ENCODE results near the gene BMERB1.

The BMERB1 gene

DNA sequence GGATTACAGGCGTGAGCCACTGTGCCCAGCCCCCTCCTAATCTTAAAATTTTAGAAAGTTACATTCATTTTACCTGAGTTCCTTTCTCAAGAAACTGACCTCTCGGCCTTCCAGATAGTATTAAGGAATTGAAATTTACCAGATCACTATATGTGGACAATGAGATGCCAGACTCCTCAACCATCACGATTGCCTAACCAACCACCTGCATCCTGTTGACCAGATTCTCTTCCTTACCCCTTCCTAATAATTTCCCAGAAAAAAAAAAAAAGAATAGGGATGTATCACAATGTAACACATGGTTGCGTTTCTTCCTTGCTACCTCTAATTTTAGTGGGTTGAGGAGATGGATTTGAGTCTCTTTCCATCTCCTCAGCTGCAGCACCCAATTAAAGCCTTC is 72.1 kb downstream of the BMERB1 start:
- no peak for DNase-seq

DNA sequence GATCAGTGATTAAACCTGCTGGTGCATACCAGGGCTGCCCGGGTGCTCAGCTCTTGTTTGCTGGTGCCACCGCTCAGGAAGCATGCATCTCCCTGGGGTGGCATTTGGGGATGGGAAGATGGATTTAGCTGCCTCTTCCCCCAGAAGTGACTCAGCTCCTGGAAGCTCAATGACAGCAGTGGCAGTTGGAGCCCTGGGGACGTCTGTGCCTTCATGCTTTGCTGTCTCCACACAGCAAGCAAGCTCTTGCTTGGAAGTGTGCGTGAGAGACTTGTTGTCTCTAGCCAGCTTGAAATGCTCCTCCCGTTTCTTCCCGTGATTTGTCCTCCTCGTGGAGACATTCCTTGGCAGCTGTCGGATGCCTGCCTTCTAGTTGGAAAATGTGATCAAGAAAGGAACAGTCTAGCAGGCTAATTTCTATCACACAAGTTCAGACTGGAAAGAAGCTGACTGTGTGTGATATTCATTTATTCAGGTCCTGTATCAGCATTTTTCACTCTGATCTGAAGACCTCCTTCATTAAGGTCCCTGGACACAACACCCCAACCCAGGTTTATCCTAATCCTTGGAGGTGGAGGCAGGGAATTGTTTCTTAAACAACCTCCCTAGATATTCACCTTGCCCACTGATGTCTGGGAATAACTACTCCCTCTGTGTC is 73.0 kb downstream of the BMERB1 start:
- DNase-seq = no peak

DNA sequence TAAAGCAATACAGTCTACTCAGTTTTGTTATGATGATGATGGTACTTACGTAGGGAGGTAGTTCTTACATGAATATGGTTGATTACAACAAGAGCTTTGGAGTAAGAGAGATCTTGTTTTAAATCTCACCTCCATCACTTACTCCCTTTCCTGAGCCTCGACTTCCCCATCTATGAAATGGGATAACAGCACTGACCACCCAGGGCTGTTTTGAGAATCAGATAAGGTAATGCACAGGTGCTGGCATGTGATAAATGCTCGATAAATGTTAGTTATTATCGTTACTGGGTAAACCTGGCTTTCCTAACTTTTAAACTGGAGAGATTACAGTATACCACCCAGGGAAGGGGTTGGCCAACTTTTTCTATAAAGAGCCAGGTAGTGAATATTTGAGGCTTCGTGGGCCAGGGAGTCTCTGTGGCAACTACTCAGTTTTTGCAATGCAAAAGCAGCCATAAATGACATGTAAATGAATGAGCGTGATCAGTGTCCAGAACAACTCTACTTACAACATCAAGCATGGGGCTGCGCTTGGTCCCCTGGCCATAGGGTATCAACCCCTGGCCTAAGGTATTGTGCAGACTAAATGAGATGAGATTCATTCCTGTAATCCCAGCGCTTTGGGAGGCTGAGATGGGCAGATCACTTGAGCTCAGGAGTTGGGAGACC is 73.7 kb downstream of the BMERB1 start:
- DNase-seq = no peak

DNA sequence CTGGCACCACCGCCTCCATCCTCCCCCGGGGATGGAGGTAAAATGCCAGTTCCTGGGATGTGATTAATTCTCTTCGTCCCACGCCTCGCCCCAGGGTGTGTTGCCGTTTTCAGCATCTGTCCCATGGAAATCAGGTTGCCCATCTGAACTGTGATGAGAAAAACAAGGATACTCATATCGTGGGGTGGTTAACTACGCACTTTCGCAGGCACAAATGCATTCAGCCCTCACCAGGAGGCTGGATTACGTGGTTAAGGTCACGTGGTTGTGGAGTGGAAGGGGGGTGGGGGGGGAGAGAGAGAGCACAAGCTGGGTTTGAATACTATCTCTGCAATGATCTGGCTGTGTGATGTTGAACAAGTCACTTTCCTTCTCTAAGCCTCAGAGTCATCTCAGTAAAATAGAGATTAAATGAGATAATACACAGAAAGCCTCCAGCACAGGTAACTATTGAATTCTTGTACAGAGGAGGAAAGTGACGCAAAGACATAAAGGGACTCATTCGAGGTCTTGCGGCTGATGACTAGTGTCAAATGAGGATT is 74.7 kb downstream of the BMERB1 start:
- DNase-seq = no peak

DNA sequence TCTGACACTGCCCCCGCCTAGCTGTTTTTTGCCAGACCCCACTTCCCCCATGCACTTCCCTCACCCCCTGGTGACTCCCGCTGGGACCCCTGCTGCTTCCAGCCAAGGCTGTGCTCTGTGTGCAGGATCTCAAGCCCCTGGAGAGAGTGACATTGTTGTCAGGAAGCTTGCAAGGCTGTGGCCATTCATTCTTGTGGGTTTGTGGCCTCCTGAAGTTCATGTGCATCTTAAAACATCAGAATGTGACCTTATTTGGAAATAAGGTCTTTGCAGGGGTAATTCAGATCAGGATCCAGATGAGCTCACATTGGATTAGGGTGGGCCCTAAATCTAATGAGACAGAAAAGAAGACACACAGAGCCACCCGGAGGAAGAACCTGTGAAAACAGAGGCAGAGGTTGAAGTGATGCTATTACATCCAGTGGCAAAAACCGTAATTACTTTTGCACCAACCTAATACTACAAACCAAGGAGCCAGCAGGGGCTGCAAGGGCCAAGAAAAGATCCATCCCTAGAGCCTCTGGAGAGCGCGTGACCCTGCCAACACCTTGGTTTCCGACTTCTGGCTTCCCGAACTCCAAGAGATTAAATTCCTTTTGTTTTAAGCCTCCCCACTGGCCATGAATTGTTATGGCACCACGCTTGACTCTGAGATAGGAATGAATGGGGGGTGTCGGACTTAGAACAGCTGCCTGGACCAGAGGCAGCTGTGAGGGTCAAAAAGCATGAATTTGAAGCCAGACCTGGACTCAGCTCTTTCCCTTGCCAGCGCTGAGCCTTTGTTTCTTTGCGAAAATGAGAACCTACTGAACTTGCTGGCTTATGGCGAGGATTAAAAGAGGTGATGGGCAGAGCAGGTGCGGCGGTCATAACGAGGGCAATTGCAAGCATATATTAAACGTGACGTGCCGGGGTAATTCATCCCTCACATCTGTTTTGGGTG is 75.5 kb downstream of the BMERB1 start:
- DNase-seq = no peak

DNA sequence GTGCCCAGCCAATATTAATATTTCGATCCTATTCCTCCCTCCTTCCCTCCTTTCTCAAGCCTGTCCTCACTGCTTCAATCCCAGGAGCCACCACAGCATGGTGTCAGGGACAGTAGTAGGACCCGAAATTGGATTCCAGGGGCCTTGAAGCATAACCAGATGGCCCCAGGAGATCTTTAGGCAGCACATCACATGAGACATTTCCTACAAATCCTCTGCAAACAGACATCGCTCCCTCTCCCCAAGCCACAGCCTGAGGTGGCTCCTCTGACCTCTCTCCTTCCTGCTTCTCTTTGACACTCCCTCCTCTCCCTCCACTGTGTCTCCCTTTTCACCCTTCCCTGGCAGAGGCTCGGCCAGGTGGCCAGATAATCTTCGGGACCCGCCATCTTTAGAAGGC is 76.6 kb downstream of the BMERB1 start:
- DNase-seq = no peak

DNA sequence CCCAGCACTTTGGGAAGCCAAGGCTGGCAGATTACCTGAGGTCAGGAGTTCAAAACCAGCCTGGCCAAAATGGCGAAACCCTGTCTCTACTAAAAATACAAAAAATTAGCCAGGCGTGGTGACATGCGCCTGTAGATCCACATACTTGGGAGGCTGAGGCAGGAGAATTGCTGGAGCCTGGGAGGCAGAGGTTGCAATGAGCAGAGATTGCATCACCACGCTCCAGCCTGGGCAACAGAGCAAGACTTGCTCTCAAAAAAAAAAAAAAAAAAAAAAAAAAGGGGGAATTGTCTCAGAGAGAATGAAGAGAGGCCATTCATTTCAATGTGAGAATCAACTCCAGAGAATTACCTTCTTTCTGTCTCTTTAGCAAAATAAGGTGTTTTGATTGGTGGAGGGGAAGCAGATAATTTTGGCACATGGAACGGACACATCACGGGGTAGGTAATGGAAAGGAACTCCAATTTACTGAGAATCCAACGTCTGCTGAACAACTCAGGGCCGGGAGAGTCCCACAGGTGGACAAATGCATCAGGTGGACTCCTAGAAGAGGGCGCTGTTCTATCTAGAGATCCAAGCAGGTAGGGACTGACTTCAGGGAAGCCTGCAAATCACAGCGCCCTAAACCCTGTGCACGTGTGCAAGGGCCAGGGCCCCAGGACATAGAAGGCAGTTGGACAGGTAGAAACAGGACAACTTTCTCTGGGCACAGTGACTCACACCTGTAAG is 77.5 kb downstream of the BMERB1 start:
- DNase-seq = no peak

DNA sequence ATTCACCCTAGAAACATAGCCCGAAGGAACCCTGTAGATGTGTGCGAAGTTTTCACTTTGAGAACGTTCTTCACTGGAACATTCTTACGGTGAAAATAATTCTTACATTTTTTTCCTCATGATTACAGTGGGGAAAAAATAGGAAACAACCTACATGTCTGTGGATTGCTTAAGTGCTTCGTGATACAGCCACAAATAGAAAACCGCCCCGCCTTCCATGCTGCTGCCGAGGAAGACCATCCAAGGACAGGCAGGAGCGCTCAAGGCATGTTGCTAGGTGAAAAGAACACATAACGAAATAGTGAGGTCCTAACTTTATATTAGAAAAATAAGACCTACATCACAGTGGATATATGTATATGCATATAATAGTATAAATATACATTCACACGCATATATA is 78.8 kb downstream of the BMERB1 start:
- no peak for DNase-seq

DNA sequence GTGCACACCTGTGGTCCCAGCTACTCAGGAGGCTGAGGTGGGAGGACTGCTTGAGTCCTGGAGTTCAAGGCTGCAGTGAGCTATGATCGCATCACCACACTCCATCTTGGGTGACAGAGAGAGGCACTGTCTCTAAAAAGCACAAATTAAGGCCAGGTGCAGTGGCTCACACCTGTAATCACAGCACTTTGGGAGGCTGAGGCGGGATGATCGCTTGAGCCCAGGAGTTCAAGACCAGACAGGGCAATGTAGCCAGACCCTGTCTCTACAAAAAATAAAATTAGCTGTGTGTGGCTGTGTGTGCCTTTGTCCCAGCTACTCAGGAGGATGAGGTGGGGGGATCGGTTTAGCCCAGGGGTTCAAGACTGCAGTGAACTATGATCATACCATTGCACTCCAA is 81.6 kb downstream of the BMERB1 start:
- DNase-seq = no peak

DNA sequence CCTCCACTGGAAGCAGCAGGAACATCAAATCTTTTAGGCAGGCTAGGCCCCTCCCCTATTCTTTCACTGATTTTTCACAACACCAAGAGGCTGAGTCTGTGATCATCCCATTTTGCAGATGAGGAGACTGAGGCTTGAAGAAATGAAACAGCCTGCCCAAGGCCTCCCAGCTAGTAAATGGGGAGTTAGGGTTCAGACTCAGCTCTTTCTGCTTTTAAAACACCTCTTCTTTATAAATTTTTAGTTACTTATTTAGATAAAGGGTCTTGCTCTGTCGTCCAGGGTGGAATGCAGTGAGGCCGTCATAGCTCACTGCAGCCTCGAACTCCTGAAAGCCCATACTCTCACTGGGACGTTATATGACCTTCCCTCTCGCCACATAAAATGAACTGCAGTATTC is 82.2 kb downstream of the BMERB1 start:
- DNase-seq = no peak

DNA sequence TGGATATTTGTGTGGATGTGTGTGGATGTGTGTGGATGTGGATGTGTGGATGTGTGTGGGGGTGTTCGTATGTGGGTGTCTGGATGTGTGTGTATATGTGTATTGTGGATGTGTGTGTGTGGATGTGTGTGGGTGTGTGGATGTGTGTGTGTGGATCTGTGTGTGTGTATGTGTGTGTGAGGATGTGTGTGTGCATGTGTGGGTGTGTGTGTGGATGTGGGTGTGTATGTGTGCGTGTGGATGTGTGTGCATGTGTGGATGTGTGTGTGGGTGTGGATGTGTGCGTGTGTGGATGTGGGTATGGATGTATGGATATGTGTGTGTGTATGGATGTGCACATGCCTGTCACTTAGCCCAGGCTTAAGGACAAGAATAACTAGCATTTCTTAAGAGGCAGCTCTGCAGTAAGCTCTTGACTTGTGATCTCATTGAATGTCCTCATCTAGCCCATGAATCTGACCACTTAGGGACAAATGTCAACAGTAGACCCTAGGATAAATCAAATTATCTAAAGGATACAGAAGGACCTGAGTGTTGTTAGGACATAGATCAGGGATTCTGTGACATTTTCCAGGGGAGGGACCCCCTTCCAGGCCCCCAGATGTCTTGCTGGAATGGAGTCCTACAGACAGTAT is 83.5 kb downstream of the BMERB1 start:
- DNase-seq = no peak

DNA sequence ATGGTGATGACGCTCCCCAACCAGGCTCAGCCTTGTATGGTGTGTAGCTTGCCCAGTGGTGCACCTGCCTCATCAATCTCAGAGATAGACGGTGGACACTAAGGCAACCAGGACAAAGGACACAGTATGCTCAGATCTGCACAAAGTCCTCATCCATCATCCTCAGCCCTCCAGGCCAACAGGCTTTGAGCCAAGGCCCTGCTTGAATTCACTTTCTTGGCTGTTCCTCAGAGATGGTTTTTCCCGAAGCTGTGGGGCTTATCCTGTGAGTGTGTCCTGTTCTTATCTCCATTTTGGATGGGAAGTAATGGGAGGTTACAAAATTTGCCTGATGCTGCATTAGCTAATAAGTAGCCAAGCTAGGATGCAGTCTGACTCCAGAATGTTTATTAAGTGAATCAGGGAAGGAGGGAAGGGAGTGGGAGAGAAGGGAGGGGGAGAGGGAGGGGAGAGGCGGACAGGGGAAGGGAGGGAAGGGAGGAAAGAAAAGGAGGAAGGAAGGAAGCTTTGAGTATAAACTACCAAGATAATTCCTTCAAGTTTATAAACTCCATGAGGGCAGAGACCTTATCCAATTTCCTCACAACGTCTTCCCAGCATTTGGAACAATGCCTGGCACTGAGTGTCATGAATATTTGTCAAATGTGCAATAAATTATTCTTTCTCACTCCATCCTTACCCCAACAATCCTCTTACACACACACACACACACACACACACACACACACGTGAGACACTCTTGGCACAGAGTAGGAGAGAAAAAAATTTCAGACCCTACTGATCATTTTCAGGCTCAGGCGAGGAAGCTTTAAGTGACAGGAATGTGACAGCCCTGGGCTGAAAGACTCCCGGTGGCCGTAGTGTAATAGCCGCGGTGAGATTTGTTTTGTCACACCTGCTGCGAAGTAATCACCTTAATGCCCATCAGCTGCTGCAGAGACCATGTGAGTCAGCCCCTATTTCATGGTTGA is 84.3 kb downstream of the BMERB1 start:
- no peak for DNase-seq

DNA sequence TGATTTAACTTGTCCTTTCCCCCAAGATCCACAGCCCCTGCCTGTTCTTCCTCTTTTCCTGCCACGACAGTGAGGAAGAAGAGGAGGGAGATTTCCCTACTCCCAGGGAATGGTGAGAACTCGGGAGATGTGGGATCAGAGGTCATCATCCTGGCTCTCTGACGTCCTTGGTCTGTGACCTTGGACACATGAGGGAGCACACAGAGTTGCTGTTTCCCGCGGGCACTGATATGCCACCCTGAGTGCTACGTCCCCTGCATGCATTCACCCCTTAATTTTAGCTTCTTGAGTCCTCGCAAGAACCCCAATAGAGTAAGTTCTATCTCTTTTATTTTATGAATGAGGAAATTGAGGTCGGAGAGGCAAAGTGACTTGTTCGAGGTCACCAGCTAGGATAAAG is 85.4 kb downstream of the BMERB1 start:
- no peak for DNase-seq

DNA sequence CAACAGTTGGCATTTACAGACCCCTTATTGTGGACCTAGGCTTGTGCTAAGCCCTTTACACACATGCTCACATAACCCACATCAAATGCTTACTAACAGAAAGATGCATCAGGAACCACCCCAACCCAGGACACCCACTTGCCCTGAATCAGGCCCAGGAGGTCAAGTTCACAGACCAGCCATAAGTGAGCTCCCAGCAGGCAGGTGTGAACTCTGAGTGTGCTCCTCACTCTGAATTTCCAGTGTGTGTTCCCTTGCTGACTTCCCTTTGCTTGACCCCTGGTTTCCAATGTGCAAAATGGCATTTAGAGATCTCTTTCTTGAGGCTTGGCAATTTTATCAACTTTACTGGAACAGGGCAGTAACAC is 87.0 kb downstream of the BMERB1 start:
- no peak for DNase-seq

DNA sequence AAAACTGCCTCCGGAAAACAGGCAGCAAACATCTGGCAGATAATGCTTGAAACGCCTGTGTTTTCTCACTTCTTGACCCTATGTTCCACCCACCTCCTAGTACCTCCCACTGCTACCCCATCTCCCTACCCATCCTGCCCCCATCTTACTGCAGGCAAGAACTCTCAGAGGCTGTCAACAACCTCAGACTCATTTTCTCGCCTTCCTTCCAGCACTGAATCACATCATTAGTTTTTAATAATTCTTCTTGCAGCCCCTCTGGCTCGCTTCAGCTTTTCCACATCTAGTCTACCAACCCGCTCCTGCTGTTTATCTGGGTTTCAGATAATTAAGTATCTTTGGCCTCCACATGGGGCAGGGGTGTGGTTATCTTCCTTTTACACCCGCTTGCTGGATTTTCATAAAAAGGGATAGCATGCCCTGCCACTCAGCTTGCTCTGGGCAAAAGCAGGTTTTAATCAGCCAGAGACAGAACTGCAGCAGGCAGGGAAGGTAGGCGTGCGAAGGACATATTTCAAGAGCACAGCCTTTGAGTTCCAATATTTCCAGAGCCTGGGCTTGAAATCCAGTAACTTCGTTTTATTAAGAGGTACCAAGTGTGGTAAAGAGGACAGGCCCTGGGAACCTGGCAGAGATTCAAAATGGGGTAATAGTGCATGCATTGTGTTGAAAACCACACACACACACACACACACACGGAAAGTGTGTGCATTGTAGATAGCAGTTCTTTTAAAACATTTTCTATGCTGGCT is 87.5 kb downstream of the BMERB1 start:
- DNase-seq = peak; percentile 4

DNA sequence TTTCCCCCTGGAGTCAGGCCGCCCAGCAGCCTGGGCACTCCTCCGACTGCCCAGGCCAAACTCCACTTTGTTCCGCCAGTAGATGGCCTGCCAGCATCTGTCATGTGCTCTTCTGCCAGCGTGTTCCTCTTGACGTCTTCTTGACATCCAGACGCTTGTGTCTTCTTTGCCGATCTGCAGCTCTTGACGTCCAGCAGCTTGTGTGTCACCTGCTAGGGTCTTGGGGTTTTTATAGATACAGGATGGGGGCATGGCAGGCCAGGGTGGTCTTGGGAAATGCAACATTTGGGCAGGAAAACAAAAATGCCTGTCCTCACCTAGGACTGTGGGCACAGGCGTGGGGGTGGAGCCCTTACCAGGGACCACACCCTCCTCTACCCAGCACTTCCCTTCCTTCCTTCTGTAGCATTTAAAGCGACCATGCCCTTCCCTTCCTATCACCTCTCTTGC is 88.7 kb downstream of the BMERB1 start:
- DNase-seq = no peak

DNA sequence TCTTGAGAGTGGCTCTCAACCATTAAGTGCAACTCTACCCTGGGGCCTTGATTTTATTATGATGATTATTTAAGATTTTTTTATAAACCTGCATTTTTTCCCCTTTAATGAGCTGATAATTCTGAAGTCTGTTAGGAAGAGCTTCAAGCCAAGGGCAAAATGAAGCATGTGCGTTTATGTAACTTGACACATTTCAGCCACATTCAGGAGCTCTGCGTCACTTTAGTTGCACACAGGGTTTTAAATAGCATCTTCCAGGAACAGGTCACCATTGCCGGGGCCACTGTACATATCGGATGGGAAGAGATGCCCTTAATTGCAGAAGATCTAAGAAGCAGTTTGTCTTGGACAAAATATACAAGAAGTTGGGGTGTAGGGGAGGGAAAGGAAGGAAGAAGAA is 89.6 kb downstream of the BMERB1 start:
- no peak for DNase-seq

DNA sequence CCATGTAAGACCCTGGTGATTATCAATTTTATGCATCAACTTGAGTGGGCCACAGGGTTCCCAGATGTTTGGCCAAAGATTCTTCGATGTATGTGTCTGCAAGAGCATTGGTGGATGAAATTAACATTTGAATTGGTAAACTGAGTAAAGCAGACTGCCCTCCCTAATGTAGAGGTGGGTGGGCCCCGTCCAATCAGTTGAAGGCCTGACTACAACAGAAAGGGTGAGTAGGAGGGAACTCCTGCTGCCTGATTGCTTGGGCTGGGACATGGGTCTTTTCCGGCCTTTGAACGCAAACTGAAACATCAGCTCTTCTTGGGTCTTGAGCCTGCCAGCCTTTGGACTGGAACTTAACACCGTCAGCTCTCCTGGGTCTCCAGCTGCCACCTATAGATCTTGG is 90.6 kb downstream of the BMERB1 start:
- no peak for DNase-seq

DNA sequence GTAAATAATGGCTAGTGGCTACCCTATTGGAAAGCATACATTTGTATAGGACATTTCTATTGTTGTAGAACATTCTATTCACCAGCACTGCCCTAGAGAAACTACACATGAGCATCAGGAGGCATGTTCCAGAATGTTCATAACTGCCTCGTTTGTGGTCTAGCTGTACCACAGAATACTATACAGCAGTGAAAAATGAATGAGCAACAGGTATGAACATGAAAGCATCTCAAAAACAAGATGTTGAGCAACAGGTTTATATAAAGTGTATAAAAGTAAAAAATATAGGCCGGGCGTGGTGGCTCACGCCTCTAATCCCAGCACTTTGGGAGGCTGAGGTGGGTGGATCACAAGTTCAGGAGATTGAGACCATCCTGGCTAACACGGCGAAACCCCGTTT is 91.7 kb downstream of the BMERB1 start:
- DNase-seq = no peak

DNA sequence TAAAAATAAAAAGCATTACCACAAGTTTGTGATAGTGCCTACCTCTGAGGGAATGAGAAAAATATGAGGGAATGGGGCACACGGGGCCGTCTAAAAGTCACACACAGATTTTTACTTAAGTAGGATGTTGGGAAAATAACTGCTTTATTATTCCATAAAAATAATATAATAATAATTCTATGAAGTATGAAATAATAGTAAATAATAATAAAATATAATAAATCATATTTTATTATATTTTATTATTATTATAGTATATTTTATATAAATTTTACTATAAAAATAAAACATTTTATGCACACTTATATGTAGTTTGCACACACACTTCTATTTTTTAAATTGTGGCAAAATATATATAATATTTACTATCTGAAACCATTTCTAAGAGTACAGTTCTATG is 92.3 kb downstream of the BMERB1 start:
- no peak for DNase-seq

All from DMS79 (cell line).